H9 (cell line): ENCODE results near the gene NADSYN1. TPM values are rescaled to one million over a fixed set of nuclear protein-coding genes. Genes with fewer than 3 reads are reported as not detected.
A peak's percentile ranks its signal among the peaks of the same experiment; 100 is the strongest.

ENCODE experiments used
- DNase-seq: peaks from one replicate; pipeline ENCODE4 v3.0.0-alpha.2; 2017
- H2AFZ ChIP-seq: one replicate; pipeline ENCODE4 v1.6.1; 2013; ENCODE audit warnings: mild to moderate bottlenecking, low read length, control low read depth, moderate library complexity
- H2AK5ac ChIP-seq: 2 replicates; pipeline ENCODE4 v1.6.1; 2013; ENCODE audit warnings: low read length, control low read depth, mixed read lengths; ENCODE audit not compliant: insufficient read length
- H2BK120ac ChIP-seq: one replicate; pipeline ENCODE4 v1.6.1; 2013; ENCODE audit warnings: low read depth, mild to moderate bottlenecking, low read length, control low read depth, inconsistent platforms; ENCODE audit not compliant: poor library complexity, severe bottlenecking
- H2BK12ac ChIP-seq: 2 replicates; pipeline ENCODE4 v1.6.1; 2013; ENCODE audit warnings: low read length, control low read depth, mixed read lengths, low read depth; ENCODE audit not compliant: insufficient read length
- H2BK15ac ChIP-seq: 2 replicates; pipeline ENCODE4 v1.6.1; 2013; ENCODE audit warnings: low read depth, low read length, control low read depth
- H2BK20ac ChIP-seq: one replicate; pipeline ENCODE4 v1.6.1; 2013; ENCODE audit warnings: low read depth, mild to moderate bottlenecking, low read length, control low read depth, inconsistent platforms; ENCODE audit not compliant: poor library complexity, severe bottlenecking
- H2BK5ac ChIP-seq: 2 replicates; pipeline ENCODE4 v1.6.1; 2013; ENCODE audit warnings: low read length, control low read depth, mixed read lengths; ENCODE audit not compliant: insufficient read length
- H3K14ac ChIP-seq: 2 replicates; pipeline ENCODE4 v1.6.1; 2013; ENCODE audit warnings: low read length, control low read depth; ENCODE audit not compliant: insufficient read depth
- H3K18ac ChIP-seq: 2 replicates; pipeline ENCODE4 v1.6.1; 2013; ENCODE audit warnings: low read depth, mild to moderate bottlenecking, mixed read lengths, low read length, control low read depth; ENCODE audit not compliant: insufficient read length
- H3K23ac ChIP-seq: 2 replicates; pipeline ENCODE4 v1.6.1; 2013; ENCODE audit warnings: low read length, control low read depth, mixed read lengths, low read depth; ENCODE audit not compliant: insufficient read length
- H3K23me2 ChIP-seq: 2 replicates; pipeline ENCODE4 v1.6.1; 2013; ENCODE audit warnings: low read depth, mild to moderate bottlenecking, mixed read lengths, low read length, control low read depth; ENCODE audit not compliant: insufficient read length, poor library complexity, severe bottlenecking
- H3K27ac ChIP-seq: 2 replicates; pipeline ENCODE4 v1.5.1; 2013; ENCODE audit warnings: low read length, control low read depth, mixed read lengths, low read depth; ENCODE audit not compliant: insufficient read length
- H3K27me3 ChIP-seq: 2 replicates; pipeline ENCODE4 v1.6.1; 2013; ENCODE audit warnings: low read length, control low read depth, inconsistent platforms; ENCODE audit not compliant: insufficient read depth
- H3K4ac ChIP-seq: 2 replicates; pipeline ENCODE4 v1.6.1; 2013; ENCODE audit warnings: low read depth, mild to moderate bottlenecking, control low read depth, inconsistent platforms, low read length, moderate library complexity
- H3K4me1 ChIP-seq: 2 replicates; pipeline ENCODE4 v1.6.1; 2013; ENCODE audit warnings: low read length, control low read depth, inconsistent platforms; ENCODE audit not compliant: insufficient read depth
- H3K4me2 ChIP-seq: 2 replicates; pipeline ENCODE4 v1.6.1; 2013; ENCODE audit warnings: low read length, control low read depth, mixed read lengths; ENCODE audit not compliant: insufficient read length, insufficient read depth
- H3K56ac ChIP-seq: 2 replicates; pipeline ENCODE4 v1.6.1; 2013; ENCODE audit warnings: low read depth, mild to moderate bottlenecking, mixed read lengths, low read length, control low read depth; ENCODE audit not compliant: insufficient read length
- H3K79me1 ChIP-seq: 2 replicates; pipeline ENCODE4 v1.6.1; 2013; ENCODE audit warnings: low read depth, mild to moderate bottlenecking, moderate library complexity, low read length, control low read depth, inconsistent platforms; ENCODE audit not compliant: insufficient read depth, poor library complexity, severe bottlenecking
- H3K79me2 ChIP-seq: 2 replicates; pipeline ENCODE4 v1.6.1; 2013; ENCODE audit warnings: low read length, control low read depth, inconsistent platforms; ENCODE audit not compliant: insufficient read depth
- H3K9ac ChIP-seq: 2 replicates; pipeline ENCODE4 v1.6.1; 2013; ENCODE audit warnings: low read length, control low read depth, mixed read lengths; ENCODE audit not compliant: insufficient read length; ENCODE audit errors: extremely low read depth
- H3K9me3 ChIP-seq: one replicate; pipeline ENCODE4 v1.6.1; 2013; ENCODE audit warnings: low read depth, low read length, inconsistent platforms; ENCODE audit not compliant: control insufficient read depth
- H3T11ph ChIP-seq: one replicate; pipeline ENCODE4 v1.6.1; 2013; ENCODE audit warnings: mild to moderate bottlenecking, low read length, control low read depth, inconsistent platforms
- H4K20me1 ChIP-seq: one replicate; pipeline ENCODE4 v1.6.1; 2013; ENCODE audit not compliant: control insufficient read depth, insufficient read length, insufficient read depth
- H4K5ac ChIP-seq: 2 replicates; pipeline ENCODE4 v1.6.1; 2013; ENCODE audit warnings: low read depth, mild to moderate bottlenecking, mixed read lengths, low read length, control low read depth; ENCODE audit not compliant: insufficient read length
- H4K8ac ChIP-seq: replicated peaks from 2 replicates; pipeline ENCODE4 v1.6.1; 2013; ENCODE audit warnings: low read length, control low read depth, mixed read lengths, low read depth; ENCODE audit not compliant: insufficient read length
- H4K91ac ChIP-seq: 2 replicates; pipeline ENCODE4 v1.6.1; 2013; ENCODE audit warnings: low read depth, mild to moderate bottlenecking, moderate library complexity, mixed read lengths, low read length, control low read depth; ENCODE audit not compliant: insufficient read length
- H3K27ac Mint-ChIP-seq, 3 experiments: 2 replicates in 2 of 3; 3 replicates in 1 of 3; pipeline ENCODE4 v1.8.0; 2020 to 2021; ENCODE audit warnings: mixed read lengths in 3 of 3, mild to moderate bottlenecking in 1 of 3, moderate library complexity in 1 of 3
- H3K27me3 Mint-ChIP-seq: 2 replicates; pipeline ENCODE4 v1.8.0; 2021; ENCODE audit warnings: low read depth, mild to moderate bottlenecking, moderate library complexity, mixed read lengths
- H3K36me3 Mint-ChIP-seq, 3 experiments: 2 replicates in 2 of 3; 3 replicates in 1 of 3; pipeline ENCODE4 v1.8.0; 2020 to 2021; ENCODE audit warnings: low read depth in 3 of 3, mixed read lengths in 3 of 3; ENCODE audit not compliant: insufficient read depth in 1 of 3
- H3K4me1 Mint-ChIP-seq, 2 experiments: 2 replicates each; pipeline ENCODE4 v1.8.0; 2020; ENCODE audit warnings: mixed read lengths in 2 of 2
- H3K4me3 Mint-ChIP-seq, 2 experiments: 2 replicates in 1 of 2; 3 replicates in 1 of 2; pipeline ENCODE4 v1.8.0; 2020 to 2021; ENCODE audit warnings: mild to moderate bottlenecking in 2 of 2, mixed read lengths in 2 of 2, moderate library complexity in 1 of 2
- H3K9me3 Mint-ChIP-seq, 2 experiments: 2 replicates in 1 of 2; 3 replicates in 1 of 2; pipeline ENCODE4 v1.8.0; 2020; ENCODE audit warnings: mild to moderate bottlenecking in 2 of 2, mixed read lengths in 2 of 2, moderate library complexity in 1 of 2
- WGBS: extraction: QIAGEN DNeasy Blood & Tissue Kit; methylation state at CpG from one replicate; pipeline ENCODE4 v1.1.7; 2013; ENCODE audit warnings: missing lambda C conversion rate, low lambda C conversion rate, mixed read lengths; ENCODE audit not compliant: insufficient read length; ENCODE audit errors: extremely low coverage; 5-methylcytosine and 5-hydroxymethylcytosine counted together
- total RNA-seq: library from RNA; stranded (reverse); gene quantifications from 2 replicates; pipeline ENCODE4 v1.2.1, GENCODE V29; 2021
- TF ChIP-seq, protein P1 (sequence below): fragments of 200-600 bp; sonication (generic); conservative IDR thresholded peaks from 3 replicates; pipeline ENCODE4 v1.8.0; 2021; ENCODE audit warnings: antibody characterized with exemption, mild to moderate bottlenecking

NADSYN1 gene
- total RNA-seq, 1 experiment from 2014 or later = 44.2 TPM

DNA sequence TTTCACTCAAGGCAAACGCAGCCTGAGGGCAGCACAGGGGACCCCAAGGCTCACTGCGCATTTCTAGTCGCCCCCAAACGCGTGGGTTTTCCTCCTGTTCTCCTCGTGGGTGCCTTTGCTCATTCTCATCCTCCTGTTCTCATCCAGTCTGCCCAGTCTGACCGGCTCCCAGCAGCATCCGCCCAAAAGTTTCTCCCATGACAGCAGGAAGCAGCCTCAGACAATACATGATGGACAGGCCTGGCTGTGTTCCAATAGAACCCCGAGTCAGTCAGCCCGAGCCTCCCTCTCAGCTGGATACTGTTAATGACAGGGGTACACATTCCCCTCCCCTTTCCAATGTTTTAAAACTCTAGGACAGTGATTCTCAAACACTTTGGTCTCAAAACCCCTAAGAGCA, 51.5 kb downstream of the NADSYN1 start:
- Histone ChIP-seq H3K27me3 (no peaks in the 10 kb centered on the region), H3K18ac (no peak overlapping the region), H2BK5ac (no peak overlapping the region), H2BK15ac (no peak overlapping the region), H3K27ac (no peak overlapping the region), H4K91ac (no peak overlapping the region), H2BK120ac (no peak overlapping the region), H3K79me1 (no peaks in the 10 kb centered on the region), H3K9ac (no peak overlapping the region), H4K8ac (no peak overlapping the region), H4K5ac (no peak overlapping the region), H3K4ac (no peak overlapping the region), H2BK20ac (no peak overlapping the region), H3T11ph (no peak overlapping the region), H3K9me3 (peaks cover 2% of the 10 kb centered on the region), H3K4me2 (no peak overlapping the region), H3K23ac (no peak overlapping the region), H3K56ac (no peak overlapping the region), H2AFZ (no peak overlapping the region), H4K20me1 (no peaks in the 10 kb centered on the region), H2AK5ac (no peak overlapping the region), H3K4me1 (no peaks in the 10 kb centered on the region; the same call in 1 of the 2 replicates), H3K79me2 (no peaks in the 10 kb centered on the region), H2BK12ac (no peak overlapping the region), H3K14ac (no peak overlapping the region), H3K23me2 (no peaks in the 10 kb centered on the region)
- Mint-ChIP-seq H3K36me3 (peaks cover 11 to 43% (median 20%) of the 10 kb centered on the region in 3 experiments; a peak in 6 of 7 replicates), H3K27ac (peak overlapping the region in 1 of 3 experiments; percentile 2; a peak in 2 of 7 replicates), H3K27me3 (peaks cover 7% of the 10 kb centered on the region; the same call in 1 of the 2 replicates), H3K4me1 (peaks cover 13 to 19% of the 10 kb centered on the region in 2 experiments), H3K4me3 (0 out of 5 replicates have a peak overlapping the region, but pooled peaks of 1 of the 2 experiments have one; percentile 16), H3K9me3 (peaks cover 30 to 32% of the 10 kb centered on the region in 2 experiments)
- WGBS = no CpG with 5 or more reads among the region's 10 CpGs
- TF ChIP-seq, protein P1, sequence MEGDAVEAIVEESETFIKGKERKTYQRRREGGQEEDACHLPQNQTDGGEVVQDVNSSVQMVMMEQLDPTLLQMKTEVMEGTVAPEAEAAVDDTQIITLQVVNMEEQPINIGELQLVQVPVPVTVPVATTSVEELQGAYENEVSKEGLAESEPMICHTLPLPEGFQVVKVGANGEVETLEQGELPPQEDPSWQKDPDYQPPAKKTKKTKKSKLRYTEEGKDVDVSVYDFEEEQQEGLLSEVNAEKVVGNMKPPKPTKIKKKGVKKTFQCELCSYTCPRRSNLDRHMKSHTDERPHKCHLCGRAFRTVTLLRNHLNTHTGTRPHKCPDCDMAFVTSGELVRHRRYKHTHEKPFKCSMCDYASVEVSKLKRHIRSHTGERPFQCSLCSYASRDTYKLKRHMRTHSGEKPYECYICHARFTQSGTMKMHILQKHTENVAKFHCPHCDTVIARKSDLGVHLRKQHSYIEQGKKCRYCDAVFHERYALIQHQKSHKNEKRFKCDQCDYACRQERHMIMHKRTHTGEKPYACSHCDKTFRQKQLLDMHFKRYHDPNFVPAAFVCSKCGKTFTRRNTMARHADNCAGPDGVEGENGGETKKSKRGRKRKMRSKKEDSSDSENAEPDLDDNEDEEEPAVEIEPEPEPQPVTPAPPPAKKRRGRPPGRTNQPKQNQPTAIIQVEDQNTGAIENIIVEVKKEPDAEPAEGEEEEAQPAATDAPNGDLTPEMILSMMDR = no peak
- DNase-seq = no peak
